ENCODE results near the gene TMEM61.
A peak's percentile ranks its signal among the peaks of the same experiment; 100 is the strongest.
"Not testable (repeated sequence)": the region's sequence is repeated elsewhere in the genome, so short reads cannot be mapped to it uniquely, and the experiment has no call there.

TMEM61 gene

GRCh38 chr1:54937469-54937868 is 43.0 kb upstream of the TMEM61 start:
- Histone ChIP-seq H3K27me3 (ENCODE audit: control insufficient read depth, insufficient read depth, low read length) (no peaks in the 10 kb centered on the region), H3K4me3 (ENCODE audit: low read depth, low read length) (no peak overlapping the region), H3K36me3 (ENCODE audit: control insufficient read depth, insufficient read depth, low read length) (no peaks in the 10 kb centered on the region), H3K79me2 (no peaks in the 10 kb centered on the region), H3K4me1 (no peaks in the 10 kb centered on the region), H3K4me2 (ENCODE audit: low read length) (peak overlapping the region; percentile 5), H2AFZ (peak overlapping the region; percentile 22), H3K9me3 (ENCODE audit: control insufficient read depth, low read length) (no peaks in the 10 kb centered on the region), H3K9ac (no peak overlapping the region), H3K27ac (no peak overlapping the region)
- no peak for TF ChIP-seq CTCF (IDR thresholded peaks at IDR 0.05)

GRCh38 chr1:54938955-54939354 is 41.5 kb upstream of the TMEM61 start:
- H3K27ac ChIP-seq; H3K4me1 ChIP-seq; H2AFZ ChIP-seq; H3K9me3 ChIP-seq (ENCODE audit: control insufficient read depth, low read length); H3K27me3 ChIP-seq (ENCODE audit: control insufficient read depth, insufficient read depth, low read length); H3K36me3 ChIP-seq (ENCODE audit: control insufficient read depth, insufficient read depth, low read length); H3K4me3 ChIP-seq (ENCODE audit: low read depth, low read length); H3K79me2 ChIP-seq; H3K4me2 ChIP-seq (ENCODE audit: low read length); H3K9ac ChIP-seq: not testable (repeated sequence)

- Histone ChIP-seq H3K4me2 (ENCODE audit: low read length) (no peak overlapping the region), H3K79me2 (no peaks in the 10 kb centered on the region)
Observed at GRCh38 chr1:54940042-54940441, 40.4 kb upstream of the TMEM61 start.

GRCh38 chr1:54942976-54943375 is 37.5 kb upstream of the TMEM61 start:
- H3K4me1 ChIP-seq = no peaks in the 10 kb centered on the region
- no peak overlapping the region for H3K9ac ChIP-seq
- H3K27me3 ChIP-seq (ENCODE audit: control insufficient read depth, insufficient read depth, low read length) = no peaks in the 10 kb centered on the region
- no peak overlapping the region for H2AFZ ChIP-seq
- no peaks in the 10 kb centered on the region for H3K36me3 ChIP-seq (ENCODE audit: control insufficient read depth, insufficient read depth, low read length)
- no peaks in the 10 kb centered on the region for H3K79me2 ChIP-seq
- H3K9me3 ChIP-seq (ENCODE audit: control insufficient read depth, low read length) = no peaks in the 10 kb centered on the region
- no peak overlapping the region for H3K27ac ChIP-seq
- H3K4me3 ChIP-seq (ENCODE audit: low read depth, low read length) = no peak overlapping the region
- no peak for TF ChIP-seq CTCF (IDR thresholded peaks at IDR 0.05)
- H3K4me2 ChIP-seq (ENCODE audit: low read length) = no peak overlapping the region

More at GRCh38 chr1:54940042-54940441, 40.4 kb upstream of the TMEM61 start:
- Histone ChIP-seq H3K27me3 (ENCODE audit: control insufficient read depth, insufficient read depth, low read length) (no peaks in the 10 kb centered on the region), H3K27ac (no peak overlapping the region), H3K4me1 (no peaks in the 10 kb centered on the region), H3K9ac (no peak overlapping the region), H2AFZ (no peak overlapping the region), H3K36me3 (ENCODE audit: control insufficient read depth, insufficient read depth, low read length) (no peaks in the 10 kb centered on the region), H3K4me3 (ENCODE audit: low read depth, low read length) (no peak overlapping the region), H3K9me3 (ENCODE audit: control insufficient read depth, low read length) (no peaks in the 10 kb centered on the region)
- TF ChIP-seq CTCF (IDR thresholded peaks at IDR 0.05) = no peak

GRCh38 chr1:54944610-54945392 is 35.6 kb upstream of the TMEM61 start:
- Histone ChIP-seq H3K9ac (no peak overlapping the region), H3K79me2 (no peaks in the 10 kb centered on the region), H3K27me3 (ENCODE audit: control insufficient read depth, insufficient read depth, low read length) (no peaks in the 10 kb centered on the region), H3K36me3 (ENCODE audit: control insufficient read depth, insufficient read depth, low read length) (no peaks in the 10 kb centered on the region), H2AFZ (no peak overlapping the region), H3K9me3 (ENCODE audit: control insufficient read depth, low read length) (no peaks in the 10 kb centered on the region), H3K4me2 (ENCODE audit: low read length) (no peak overlapping the region), H3K4me1 (no peaks in the 10 kb centered on the region), H3K4me3 (ENCODE audit: low read depth, low read length) (no peak overlapping the region), H3K27ac (no peak overlapping the region)
- peak; percentile 65 for TF ChIP-seq CTCF (IDR thresholded peaks at IDR 0.05)
